MCF 10A (cell line): Measurements from ENCODE around the gene ITPKA. TPM values are rescaled to one million over a fixed set of nuclear protein-coding genes. Genes with fewer than 3 reads are reported as not detected.
A peak's percentile ranks its signal among the peaks of the same experiment; 100 is the strongest.

Experiments used
- BruUV-seq: library from RNA; stranded (reverse); fragments of 400-500 nt; replicated peaks from 2 replicates; lab custom pipeline; 2021; lab: Mats Ljungman, UMichigan
- CTCF ChIA-PET: fragments of 300-600 bp; sonication (Branson Sonifier 250); formaldehyde crosslinking; extraction: SDS; loops from one replicate; lab custom pipeline; 2021; ENCODE audit warnings: antibody characterized with exemption, inconsistent platforms; lab: Yijun Ruan, JAX
- POLR2A ChIA-PET: fragments of 300-600, 350-650 bp; sonication (Branson Sonifier 250); formaldehyde crosslinking; extraction: SDS; loops from one replicate; lab custom pipeline; 2020; ENCODE audit warnings: antibody characterized with exemption, inconsistent platforms; lab: Yijun Ruan, JAX
- DNase-seq: peaks from one replicate; pipeline ENCODE4 v3.0.0-alpha.2; 2018; ENCODE audit not compliant: unreplicated experiment
- H3K27ac Mint-ChIP-seq: one replicate; pipeline ENCODE4 v1.8.0; 2022; ENCODE audit warnings: mild to moderate bottlenecking, low read depth, mixed read lengths; ENCODE audit not compliant: unreplicated experiment
- H3K27me3 Mint-ChIP-seq: one replicate; pipeline ENCODE4 v1.8.0; 2022; ENCODE audit warnings: mixed read lengths; ENCODE audit not compliant: insufficient read depth, unreplicated experiment
- H3K36me3 Mint-ChIP-seq: one replicate; pipeline ENCODE4 v1.8.0; 2022; ENCODE audit warnings: mild to moderate bottlenecking, moderate library complexity, mixed read lengths; ENCODE audit not compliant: insufficient read depth, unreplicated experiment
- H3K4me1 Mint-ChIP-seq: one replicate; pipeline ENCODE4 v1.8.0; 2022; ENCODE audit warnings: mixed read lengths; ENCODE audit not compliant: insufficient read depth, unreplicated experiment
- H3K4me3 Mint-ChIP-seq: one replicate; pipeline ENCODE4 v1.8.0; 2022; ENCODE audit warnings: mild to moderate bottlenecking, moderate library complexity, mixed read lengths; ENCODE audit not compliant: unreplicated experiment
- H3K9me3 Mint-ChIP-seq: one replicate; pipeline ENCODE4 v1.8.0; 2022; ENCODE audit warnings: mixed read lengths; ENCODE audit not compliant: unreplicated experiment
- CTCF ChIP-seq: fragments of 200-600 bp; IDR thresholded peaks from one replicate; pipeline ENCODE4 v1.8.0; 2022; ENCODE audit warnings: antibody characterized with exemption, mild to moderate bottlenecking; ENCODE audit not compliant: unreplicated experiment
- intact Hi-C: fragments of 100-400 bp; cut with micrococcal nuclease; formaldehyde crosslinking; loops from 2 replicates; pipeline ENCODE4 v1.14.1; 2022
- total RNA-seq: library from RNA; stranded (reverse); gene quantifications from 2 replicates; pipeline ENCODE4 v1.2.3, GENCODE V29; 2022

Gene ITPKA
- total RNA-seq, 1 experiment from 2014 or later, result 13.5 TPM

- POLR2A ChIA-PET, result interaction anchor here (0.6 kb wide), 3 partner anchors 39 to 1937 kb away, joined by 3 to 4 read pairs (median 3); no protein-coding TSS in a partner anchor
- no TSS peak for BruUV-seq
These were observed 10.0 kb downstream of the ITPKA start for GRCh38 chr15:41503669-41504010.

GRCh38 chr15:41504751-41505492 lies 11.2 kb downstream of the ITPKA start:
- no peaks in the 10 kb centered on the region for H3K9me3 Mint-ChIP-seq
- CTCF ChIA-PET, result interaction anchor here (0.8 to 2.8 kb wide), 2 partner anchors 10 to 40 kb away, joined by 3 to 17 read pairs; no protein-coding TSS in a partner anchor

More at GRCh38 chr15:41503669-41504010, 10.0 kb downstream of the ITPKA start:
- CTCF ChIA-PET, result no interaction called here
- Mint-ChIP-seq H3K36me3 (no peaks in the 10 kb centered on the region), H3K4me1 (peaks cover 7% of the 10 kb centered on the region), H3K9me3 (no peaks in the 10 kb centered on the region), H3K27ac (no peak overlapping the region), H3K27me3 (no peaks in the 10 kb centered on the region), H3K4me3 (no peak overlapping the region)
- peak; percentile 61 for DNase-seq
- intact Hi-C loops, result no loop called here
- TF ChIP-seq CTCF, result no peak

GRCh38 chr15:41505776-41506175 lies 12.1 kb downstream of the ITPKA start:
- no peak for TF ChIP-seq CTCF
- H3K27ac Mint-ChIP-seq, result no peak overlapping the region
- no TSS peak for BruUV-seq
- intact Hi-C loops, result no loop called here
- POLR2A ChIA-PET, result interaction anchor here (2.2 kb wide), 1 partner anchor 40 kb away, joined by 10 read pairs; no protein-coding TSS in a partner anchor
- H3K36me3 Mint-ChIP-seq, result no peaks in the 10 kb centered on the region
- no peaks in the 10 kb centered on the region for H3K27me3 Mint-ChIP-seq
- DNase-seq, result no peak
- H3K4me3 Mint-ChIP-seq, result no peak overlapping the region
- CTCF ChIA-PET, result interaction anchor here (0.6 to 2.8 kb wide), 3 partner anchors 9 to 64 kb away, joined by 3 to 17 read pairs (median 5); no protein-coding TSS in a partner anchor
- peaks cover 7% of the 10 kb centered on the region for H3K4me1 Mint-ChIP-seq
- no peaks in the 10 kb centered on the region for H3K9me3 Mint-ChIP-seq

More at GRCh38 chr15:41504751-41505492, 11.2 kb downstream of the ITPKA start:
- Mint-ChIP-seq H3K36me3 (no peaks in the 10 kb centered on the region), H3K4me1 (peaks cover 7% of the 10 kb centered on the region), H3K4me3 (no peak overlapping the region), H3K27me3 (no peaks in the 10 kb centered on the region), H3K27ac (no peak overlapping the region)
- DNase-seq, result no peak
- no TSS peak for BruUV-seq
- POLR2A ChIA-PET, result no interaction called here
- intact Hi-C loops, result no loop called here
- TF ChIP-seq CTCF, result no peak

- Mint-ChIP-seq H3K27ac (no peak overlapping the region), H3K9me3 (no peaks in the 10 kb centered on the region), H3K27me3 (no peaks in the 10 kb centered on the region), H3K4me1 (peaks cover 7% of the 10 kb centered on the region), H3K36me3 (no peaks in the 10 kb centered on the region), H3K4me3 (no peak overlapping the region)
- DNase-seq, result peak; percentile 31
- intact Hi-C loops, result no loop called here
- POLR2A ChIA-PET, result interaction anchor here (0.7 to 2.2 kb wide), 5 partner anchors 9 to 42 kb away, joined by 3 to 10 read pairs (median 4); partner anchors contain the start of gene ITPKA
- TF ChIP-seq CTCF, result peak; percentile 12
- CTCF ChIA-PET, result interaction anchor here (0.5 to 2.8 kb wide), 7 partner anchors 10 to 962 kb away, joined by 3 to 17 read pairs (median 3); no protein-coding TSS in a partner anchor
- no TSS peak for BruUV-seq
These were observed 13.2 kb downstream of the ITPKA start for GRCh38 chr15:41506796-41507341.
